Stimulated activated CD4-positive, alpha-beta T cell treated with anti-CD3 and anti-CD28 coated beads, Interleukin-15, amount 100 ng/mL, for 48 hours (primary cell): Measurements from ENCODE around the gene RAB39A.

Source experiments
- DNase-seq, 2 donors: peaks; one replicate each; pipeline ENCODE4 v3.0.0-alpha.2; 2020; ENCODE audit warnings: low read depth in 2 of 2

Gene RAB39A

GRCh38 chr11:107962181-107962580, 33.9 kb downstream of the RAB39A start:
- DNase-seq: no peak

- DNase-seq: no peak
Measured at GRCh38 chr11:107963091-107963490, 34.8 kb downstream of the RAB39A start.

- DNase-seq: no peak
Measured at GRCh38 chr11:107969219-107969618, 41.0 kb downstream of the RAB39A start.

GRCh38 chr11:107970049-107970448, 41.8 kb downstream of the RAB39A start:
- DNase-seq: no peak

GRCh38 chr11:107973641-107974040, 45.4 kb downstream of the RAB39A start:
- DNase-seq: no peak

GRCh38 chr11:107988397-107989158, 60.3 kb downstream of the RAB39A start:
- no peak for DNase-seq

- no peak for DNase-seq
Measured at GRCh38 chr11:107991868-107992414, 63.7 kb downstream of the RAB39A start.

GRCh38 chr11:107996006-107996776, 67.9 kb downstream of the RAB39A start:
- DNase-seq: no peak

- no peak for DNase-seq
Measured at GRCh38 chr11:107998761-107999160, 70.5 kb downstream of the RAB39A start.

GRCh38 chr11:107999759-108000455, 71.7 kb downstream of the RAB39A start:
- peak in 1 of 2 donors; percentile 4 for DNase-seq

GRCh38 chr11:108002476-108002875, 74.2 kb downstream of the RAB39A start:
- DNase-seq: no peak

GRCh38 chr11:108003623-108004022, 75.4 kb downstream of the RAB39A start:
- DNase-seq: no peak

GRCh38 chr11:108007819-108008218, 79.6 kb downstream of the RAB39A start:
- no peak for DNase-seq

GRCh38 chr11:108008656-108009496, 80.6 kb downstream of the RAB39A start, which contains the start of gene CUL5:
Gene CUL5 (plus strand): TSS chr11:108008898. CDS start chr11:108009349, 451 bp downstream.
- DNase-seq: peak; percentile 75 to 86

GRCh38 chr11:108009497-108010370, 81.5 kb downstream of the RAB39A start:
- DNase-seq: no peak

GRCh38 chr11:108012139-108012725, 84.0 kb downstream of the RAB39A start:
- DNase-seq: no peak
